Loucy (cell line): Measurements from ENCODE around the gene MCTP2.

Experiments used
- H2AFZ ChIP-seq: fragments of 200-600 bp; sonication (generic); 2 replicates; pipeline ENCODE4 v1.6.0; 2016; ENCODE audit warnings: antibody characterized with exemption, mild to moderate bottlenecking, low read length, moderate library complexity
- H3F3A ChIP-seq: fragments of 200-600 bp; 2 replicates; pipeline ENCODE4 v1.6.0; 2016; ENCODE audit warnings: antibody characterized with exemption, low read depth, mild to moderate bottlenecking
- H3K27me3 ChIP-seq: fragments of 200-600 bp; sonication (generic); 2 replicates; pipeline ENCODE4 v1.6.1; 2014; ENCODE audit warnings: low read length, mild to moderate bottlenecking; ENCODE audit not compliant: insufficient read depth, poor library complexity, severe bottlenecking
- H3K36me3 ChIP-seq: fragments of 200-600 bp; sonication (generic); 2 replicates; pipeline ENCODE4 v1.6.1; 2016; ENCODE audit warnings: low read length; ENCODE audit not compliant: insufficient read depth
- H3K4me1 ChIP-seq: fragments of 200-600 bp; sonication (generic); 2 replicates; pipeline ENCODE4 v1.5.1; 2014; ENCODE audit warnings: low read length, mild to moderate bottlenecking; ENCODE audit not compliant: insufficient read depth, poor library complexity, severe bottlenecking
- H3K4me2 ChIP-seq: fragments of 200-600 bp; sonication (generic); 2 replicates; pipeline ENCODE4 v1.6.0; 2014; ENCODE audit warnings: antibody characterized with exemption, low read length, low read depth, mild to moderate bottlenecking; ENCODE audit not compliant: poor library complexity, severe bottlenecking
- H3K4me3 ChIP-seq: fragments of 200-600 bp; sonication (generic); 2 replicates; pipeline ENCODE4 v1.5.1; 2014; ENCODE audit warnings: low read length, mild to moderate bottlenecking, mixed read lengths; ENCODE audit not compliant: poor library complexity, severe bottlenecking
- H3K79me2 ChIP-seq: fragments of 200-600 bp; sonication (generic); 2 replicates; pipeline ENCODE4 v1.6.1; 2014; ENCODE audit warnings: low read length; ENCODE audit not compliant: insufficient read depth
- H3K9ac ChIP-seq: fragments of 200-600 bp; sonication (generic); 2 replicates; pipeline ENCODE4 v1.6.0; 2014; ENCODE audit warnings: mild to moderate bottlenecking, low read depth, low read length, moderate library complexity; ENCODE audit not compliant: poor library complexity, severe bottlenecking
- H3K9me2 ChIP-seq: fragments of 200-600 bp; sonication (generic); replicated peaks from 2 replicates; pipeline ENCODE4 v1.6.1; 2016; ENCODE audit warnings: low read depth, low read length, mixed read lengths
- H3K9me3 ChIP-seq: fragments of 200-600 bp; sonication (generic); 2 replicates; pipeline ENCODE4 v1.6.1; 2014; ENCODE audit warnings: mild to moderate bottlenecking, antibody characterized with exemption, low read length, low read depth; ENCODE audit not compliant: insufficient read depth
- H4K20me1 ChIP-seq: fragments of 200-600 bp; sonication (generic); 2 replicates; pipeline ENCODE4 v1.6.0; 2014; ENCODE audit warnings: antibody characterized with exemption, low read length, mild to moderate bottlenecking; ENCODE audit not compliant: insufficient read depth, poor library complexity, severe bottlenecking
- CTCF ChIP-seq: fragments of 200-600 bp; sonication (generic); conservative IDR thresholded peaks from 2 replicates; pipeline ENCODE4 v1.5.1; 2014; ENCODE audit warnings: mild to moderate bottlenecking, antibody characterized with exemption, low read length
- EZH2phosphoT487 ChIP-seq: fragments of 200-600 bp; IDR thresholded peaks from 2 replicates; pipeline ENCODE4 v1.6.1; 2018; ENCODE audit warnings: antibody characterized with exemption, mild to moderate bottlenecking, moderate library complexity, borderline replicate concordance

Gene MCTP2

GRCh38 chr15:94360251-94360685, 128.9 kb downstream of the MCTP2 start:
- H3K79me2 ChIP-seq: peaks cover 4% of the 10 kb centered on the region; the same call in 1 of the 2 replicates
- TF ChIP-seq CTCF (no peak), EZH2phosphoT487 (no peak)
- no peaks in the 10 kb centered on the region for H3K4me1 ChIP-seq
- H2AFZ ChIP-seq: no peak overlapping the region
- H3K27me3 ChIP-seq: no peaks in the 10 kb centered on the region
- no peak overlapping the region for H3K4me3 ChIP-seq
- H3K4me2 ChIP-seq: no peak overlapping the region
- no peak overlapping the region for H3K9ac ChIP-seq
- H3K36me3 ChIP-seq: peaks cover 99% of the 10 kb centered on the region
- H3K9me2 ChIP-seq: no peaks in the 10 kb centered on the region
- no peaks in the 10 kb centered on the region for H3K9me3 ChIP-seq
- H4K20me1 ChIP-seq: peaks cover 28% of the 10 kb centered on the region
- H3F3A ChIP-seq: no peaks in the 10 kb centered on the region

- Histone ChIP-seq H3K4me1 (no peaks in the 10 kb centered on the region), H3K27me3 (no peaks in the 10 kb centered on the region), H3K9ac (no peak overlapping the region), H4K20me1 (peaks cover 38% of the 10 kb centered on the region), H3K9me2 (no peaks in the 10 kb centered on the region), H3K4me3 (no peak overlapping the region), H3K79me2 (peaks cover 4% of the 10 kb centered on the region; the same call in 1 of the 2 replicates), H2AFZ (no peak overlapping the region), H3K9me3 (no peaks in the 10 kb centered on the region), H3K4me2 (no peak overlapping the region), H3K36me3 (peaks cover 99% of the 10 kb centered on the region), H3F3A (no peaks in the 10 kb centered on the region)
- TF ChIP-seq CTCF (no peak), EZH2phosphoT487 (no peak)
Measured at GRCh38 chr15:94362385-94363092, 131.2 kb downstream of the MCTP2 start.

GRCh38 chr15:94363382-94363781, 132.0 kb downstream of the MCTP2 start:
- no peak for TF ChIP-seq CTCF
- TF ChIP-seq EZH2phosphoT487: no peak
- H2AFZ ChIP-seq: no peak overlapping the region
- peaks cover 4% of the 10 kb centered on the region; the same call in 1 of the 2 replicates for H3K79me2 ChIP-seq
- no peak overlapping the region for H3K4me2 ChIP-seq
- H3F3A ChIP-seq: no peaks in the 10 kb centered on the region
- peaks cover 99% of the 10 kb centered on the region for H3K36me3 ChIP-seq
- H4K20me1 ChIP-seq: peaks cover 35% of the 10 kb centered on the region
- no peak overlapping the region for H3K9ac ChIP-seq
- no peaks in the 10 kb centered on the region for H3K4me1 ChIP-seq
- no peaks in the 10 kb centered on the region for H3K9me2 ChIP-seq
- no peak overlapping the region for H3K4me3 ChIP-seq
- H3K9me3 ChIP-seq: no peaks in the 10 kb centered on the region
- no peaks in the 10 kb centered on the region for H3K27me3 ChIP-seq
